ENCODE measurements around the gene PTGDS. TPM values are rescaled to one million over a fixed set of nuclear protein-coding genes. Genes with fewer than 3 reads are reported as not detected.

Gene PTGDS
- total RNA-seq (2022; extraction: Qiagen RNA extraction) = 0.16 to 0.81 TPM (median 0.57 TPM) in 5 replicates

GRCh38 chr9:136977223-136977622, at the start of gene PTGDS:
TSS of gene PTGDS (plus strand) at chr9:136977504. CDS start at chr9:136977579, 75 bp downstream.

GRCh38 chr9:136944519-136945332, 32.6 kb upstream of the PTGDS start, which contains the start of the genes C8G and FBXW5:
TSS of gene C8G (plus strand) at chr9:136945243. CDS start at chr9:136945321, 78 bp downstream.
TSS of gene FBXW5 (minus strand) at chr9:136944738. CDS start at chr9:136944083, 655 bp downstream.

GRCh38 chr9:136951541-136952320, 25.6 kb upstream of the PTGDS start, which contains the start of gene LCN12:
TSS of gene LCN12 (plus strand) at chr9:136952273. CDS start at chr9:136952328, 55 bp downstream.

GRCh38 chr9:136982232-136983051, 5.1 kb downstream of the PTGDS start, which contains the start of gene LCNL1:
TSS of gene LCNL1 (plus strand) at chr9:136982993. CDS start at chr9:136983587, 594 bp downstream.

GRCh38 chr9:136991993-136992818, 14.9 kb downstream of the PTGDS start, which contains the start of gene PAXX:
TSS of gene PAXX (plus strand) at chr9:136992422. CDS start at chr9:136992444, 22 bp downstream.

GRCh38 chr9:136996361-136997292, 19.3 kb downstream of the PTGDS start, which contains the start of gene CLIC3:
TSS of gene CLIC3 (minus strand) at chr9:136996568. CDS start at chr9:136996543, 25 bp downstream.

GRCh38 chr9:137027369-137028262, 50.3 kb downstream of the PTGDS start, which contains the start of gene ABCA2:
TSS of gene ABCA2 (minus strand) at chr9:137028237. CDS start at chr9:137028140, 97 bp downstream.

Other genes starting within 250 kb of the PTGDS start
- gene LCN10, start 234.6 kb upstream of the PTGDS start, total RNA-seq (2022; extraction: Qiagen RNA extraction) = not detected in 5 replicates
- gene LCN6, start 229.0 kb upstream of the PTGDS start, total RNA-seq (2022; extraction: Qiagen RNA extraction) = not detected in 5 replicates
- not detected in 5 replicates for gene LCN8, start 219.3 kb upstream of the PTGDS start, total RNA-seq (2022; extraction: Qiagen RNA extraction)
- gene LCN15, start 213.0 kb upstream of the PTGDS start, total RNA-seq (2022; extraction: Qiagen RNA extraction) = 0.02 TPM in 1 of 5 replicates, not detected in the others
- 61.4 to 77.3 TPM (median 75.3 TPM) in 5 replicates for gene TMEM141, start 186.2 kb upstream of the PTGDS start, total RNA-seq (2022; extraction: Qiagen RNA extraction)
- 0.13 to 0.36 TPM (median 0.27 TPM) in 5 replicates for gene CCDC183, start 181.2 kb upstream of the PTGDS start, total RNA-seq (2022; extraction: Qiagen RNA extraction)
- 59.9 to 89.6 TPM (median 80.8 TPM) in 5 replicates for gene RABL6, start 169.6 kb upstream of the PTGDS start, total RNA-seq (2022; extraction: Qiagen RNA extraction)
- gene AJM1, start 135.0 kb upstream of the PTGDS start, total RNA-seq (2022; extraction: Qiagen RNA extraction) = 3.3 to 4.7 TPM (median 4.6 TPM) in 5 replicates
- 284 to 346 TPM (median 322 TPM) in 5 replicates for gene PHPT1, start 128.1 kb upstream of the PTGDS start, total RNA-seq (2022; extraction: Qiagen RNA extraction)
- 1.7 to 6.8 TPM (median 5.1 TPM) in 5 replicates for gene MAMDC4, start 125.2 kb upstream of the PTGDS start, total RNA-seq (2022; extraction: Qiagen RNA extraction)
- 433 to 512 TPM (median 473 TPM) in 5 replicates for gene EDF1, start 111.2 kb upstream of the PTGDS start, total RNA-seq (2022; extraction: Qiagen RNA extraction)
- 47.5 to 74.7 TPM (median 64.9 TPM) in 5 replicates for gene TRAF2, start 91.0 kb upstream of the PTGDS start, total RNA-seq (2022; extraction: Qiagen RNA extraction)
- 61.5 to 109 TPM (median 104 TPM) in 5 replicates for gene FBXW5, start 32.8 kb upstream of the PTGDS start, total RNA-seq (2022; extraction: Qiagen RNA extraction)
- gene C8G, start 32.3 kb upstream of the PTGDS start, total RNA-seq (2022; extraction: Qiagen RNA extraction) = 0.88 to 2.3 TPM (median 1.3 TPM) in 5 replicates
- 0.48 to 1.5 TPM (median 1.5 TPM) in 5 replicates for gene LCN12, start 25.2 kb upstream of the PTGDS start, total RNA-seq (2022; extraction: Qiagen RNA extraction)
- 0.03 to 0.06 TPM (median 0.05 TPM) in 4 of 5 replicates, not detected in the other for gene LCNL1, start 5.5 kb downstream of the PTGDS start, total RNA-seq (2022; extraction: Qiagen RNA extraction)
- gene PAXX, start 14.9 kb downstream of the PTGDS start, total RNA-seq (2022; extraction: Qiagen RNA extraction) = 49.7 to 88.2 TPM (median 76.5 TPM) in 5 replicates
- 2.7 to 4.5 TPM (median 3.8 TPM) in 5 replicates for gene CLIC3, start 19.1 kb downstream of the PTGDS start, total RNA-seq (2022; extraction: Qiagen RNA extraction)
- 20.4 to 30.4 TPM (median 27.8 TPM) in 5 replicates for gene ABCA2, start 50.7 kb downstream of the PTGDS start, total RNA-seq (2022; extraction: Qiagen RNA extraction)
- gene FUT7, start 54.6 kb downstream of the PTGDS start, total RNA-seq (2022; extraction: Qiagen RNA extraction) = 0.08 to 0.09 TPM in 2 of 5 replicates, not detected in the others
- 41.2 to 91.4 TPM (median 89.1 TPM) in 5 replicates for gene NPDC1, start 68.7 kb downstream of the PTGDS start, total RNA-seq (2022; extraction: Qiagen RNA extraction)
- gene ENTPD2, start 76.6 kb downstream of the PTGDS start, total RNA-seq (2022; extraction: Qiagen RNA extraction) = 0.63 to 1.4 TPM (median 0.95 TPM) in 5 replicates
- 15.2 to 28.2 TPM (median 25.3 TPM) in 5 replicates for gene SAPCD2, start 93.1 kb downstream of the PTGDS start, total RNA-seq (2022; extraction: Qiagen RNA extraction)
- 9.5 to 17.0 TPM (median 12.6 TPM) in 5 replicates for gene UAP1L1, start 100.0 kb downstream of the PTGDS start, total RNA-seq (2022; extraction: Qiagen RNA extraction)
- gene MAN1B1, start 109.5 kb downstream of the PTGDS start, total RNA-seq (2022; extraction: Qiagen RNA extraction) = 42.2 to 55.4 TPM (median 51.2 TPM) in 5 replicates
- gene DPP7, start 137.2 kb downstream of the PTGDS start, total RNA-seq (2022; extraction: Qiagen RNA extraction) = 72.4 to 138 TPM (median 129 TPM) in 5 replicates
- gene GRIN1, start 161.7 kb downstream of the PTGDS start, total RNA-seq (2022; extraction: Qiagen RNA extraction) = 0.22 to 0.94 TPM (median 0.34 TPM) in 5 replicates
- gene LRRC26, start 192.5 kb downstream of the PTGDS start, total RNA-seq (2022; extraction: Qiagen RNA extraction) = 0.61 to 2.2 TPM (median 1.4 TPM) in 5 replicates
- not detected in 5 replicates for gene TMEM210, start 194.6 kb downstream of the PTGDS start, total RNA-seq (2022; extraction: Qiagen RNA extraction)
- 24.9 to 40.7 TPM (median 36.9 TPM) in 5 replicates for gene ANAPC2, start 211.1 kb downstream of the PTGDS start, total RNA-seq (2022; extraction: Qiagen RNA extraction)
- gene SSNA1, start 211.2 kb downstream of the PTGDS start, total RNA-seq (2022; extraction: Qiagen RNA extraction) = 102 to 161 TPM (median 150 TPM) in 5 replicates
- gene TPRN, start 223.2 kb downstream of the PTGDS start, total RNA-seq (2022; extraction: Qiagen RNA extraction) = 6.2 to 10.5 TPM (median 10.1 TPM) in 5 replicates
- 35.3 to 48.6 TPM (median 45.8 TPM) in 5 replicates for gene TMEM203, start 228.1 kb downstream of the PTGDS start, total RNA-seq (2022; extraction: Qiagen RNA extraction)
- gene NDOR1, start 228.2 kb downstream of the PTGDS start, total RNA-seq (2022; extraction: Qiagen RNA extraction) = 11.5 to 21.6 TPM (median 18.2 TPM) in 5 replicates
- gene RNF208, start 244.7 kb downstream of the PTGDS start, total RNA-seq (2022; extraction: Qiagen RNA extraction) = 0.95 to 2.7 TPM (median 2.2 TPM) in 5 replicates
- 2.7 to 5.0 TPM (median 4.3 TPM) in 5 replicates for gene CYSRT1, start 247.7 kb downstream of the PTGDS start, total RNA-seq (2022; extraction: Qiagen RNA extraction)
- gene RNF224, start 250.0 kb downstream of the PTGDS start, total RNA-seq (2022; extraction: Qiagen RNA extraction) = 0.09 to 0.24 TPM (median 0.14 TPM) in 5 replicates